ENCODE results near the gene AVP. TPM values are rescaled to one million over a fixed set of nuclear protein-coding genes. Genes with fewer than 3 reads are reported as not detected.

The AVP gene
- total and polyA plus RNA-seq, 2 of the 13 experiments (the other 11 are each of a cell fraction or from before 2014, with no cell fraction given) = 0.12 TPM; not detected in 1

DNA sequence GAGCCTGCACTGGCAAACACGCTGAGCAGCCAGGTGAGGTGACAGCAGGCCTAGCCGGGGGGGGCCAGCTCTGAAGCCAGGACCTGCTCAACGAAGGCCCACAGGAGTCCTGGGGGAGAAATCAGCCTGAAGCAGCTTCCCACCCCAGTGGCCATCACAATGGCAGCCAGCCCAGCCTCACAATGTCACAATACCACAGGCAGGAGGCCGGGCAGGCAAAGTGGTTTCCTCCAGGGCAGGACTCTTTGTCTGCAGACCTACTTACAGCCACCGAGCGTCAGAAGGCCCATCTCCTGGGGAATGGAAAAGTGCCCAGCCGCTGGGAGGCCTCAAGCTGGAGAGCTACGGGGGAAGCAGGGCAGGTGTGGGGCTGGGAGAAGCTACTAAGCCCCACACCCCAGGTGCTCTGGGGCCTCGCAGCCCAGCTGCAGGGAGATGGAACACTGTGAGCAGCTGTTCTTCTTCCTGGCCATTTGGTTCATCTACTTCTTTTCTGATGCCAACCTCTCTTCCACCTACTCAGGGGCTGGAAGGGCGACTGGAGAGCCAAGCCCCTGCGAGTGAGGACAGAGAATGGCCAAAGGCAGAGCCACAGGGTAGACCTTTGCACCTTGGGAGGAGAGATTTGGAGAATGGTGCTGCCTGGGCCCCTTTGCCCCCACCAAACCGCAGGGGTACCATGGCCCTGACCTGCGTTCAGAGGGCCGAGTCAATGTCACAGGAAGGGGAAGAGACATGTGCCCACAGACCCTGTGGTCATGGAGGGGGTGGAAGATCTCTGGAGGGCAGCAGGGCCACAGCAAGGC lies 22.3 kb upstream of the AVP start (continued):
- TF ChIP-seq AFF4 (CRISPR knock-in tag; IDR thresholded peaks at IDR 0.05) = no peak
- no peak for TF ChIP-seq ZNF672 (CRISPR knock-in tag; IDR thresholded peaks at IDR 0.05)
- TF ChIP-seq NR2F2 (IDR thresholded peaks at IDR 0.05; ENCODE audit: borderline replicate concordance, low read depth) = peak; percentile 93
- no peak for TF ChIP-seq PLSCR1 (CRISPR knock-in tag; IDR thresholded peaks at IDR 0.05; ENCODE audit: borderline replicate concordance)
- no peak for TF ChIP-seq ZNF282 (IDR thresholded peaks at IDR 0.05; ENCODE audit: partially characterized antibody)
- TF ChIP-seq MYC (CRISPR knock-in tag; IDR thresholded peaks at IDR 0.05; ENCODE audit: borderline replicate concordance) = peak; percentile 93
- no peak for TF ChIP-seq ZNF773 (CRISPR knock-in tag; IDR thresholded peaks at IDR 0.05; ENCODE audit: borderline replicate concordance)
- TF ChIP-seq, protein P1, sequence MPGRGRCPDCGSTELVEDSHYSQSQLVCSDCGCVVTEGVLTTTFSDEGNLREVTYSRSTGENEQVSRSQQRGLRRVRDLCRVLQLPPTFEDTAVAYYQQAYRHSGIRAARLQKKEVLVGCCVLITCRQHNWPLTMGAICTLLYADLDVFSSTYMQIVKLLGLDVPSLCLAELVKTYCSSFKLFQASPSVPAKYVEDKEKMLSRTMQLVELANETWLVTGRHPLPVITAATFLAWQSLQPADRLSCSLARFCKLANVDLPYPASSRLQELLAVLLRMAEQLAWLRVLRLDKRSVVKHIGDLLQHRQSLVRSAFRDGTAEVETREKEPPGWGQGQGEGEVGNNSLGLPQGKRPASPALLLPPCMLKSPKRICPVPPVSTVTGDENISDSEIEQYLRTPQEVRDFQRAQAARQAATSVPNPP (CRISPR knock-in tag; IDR thresholded peaks at IDR 0.05) = no peak; the same call in 1 of the 2 replicates
- 0 out of 2 replicates have a peak, but pooled peaks have one; percentile 16 for TF ChIP-seq ZSCAN9 (CRISPR knock-in tag; IDR thresholded peaks at IDR 0.05; ENCODE audit: borderline replicate concordance)
- TF ChIP-seq MAX (IDR thresholded peaks at IDR 0.05) = peak; percentile 87
- TF ChIP-seq, protein P2, sequence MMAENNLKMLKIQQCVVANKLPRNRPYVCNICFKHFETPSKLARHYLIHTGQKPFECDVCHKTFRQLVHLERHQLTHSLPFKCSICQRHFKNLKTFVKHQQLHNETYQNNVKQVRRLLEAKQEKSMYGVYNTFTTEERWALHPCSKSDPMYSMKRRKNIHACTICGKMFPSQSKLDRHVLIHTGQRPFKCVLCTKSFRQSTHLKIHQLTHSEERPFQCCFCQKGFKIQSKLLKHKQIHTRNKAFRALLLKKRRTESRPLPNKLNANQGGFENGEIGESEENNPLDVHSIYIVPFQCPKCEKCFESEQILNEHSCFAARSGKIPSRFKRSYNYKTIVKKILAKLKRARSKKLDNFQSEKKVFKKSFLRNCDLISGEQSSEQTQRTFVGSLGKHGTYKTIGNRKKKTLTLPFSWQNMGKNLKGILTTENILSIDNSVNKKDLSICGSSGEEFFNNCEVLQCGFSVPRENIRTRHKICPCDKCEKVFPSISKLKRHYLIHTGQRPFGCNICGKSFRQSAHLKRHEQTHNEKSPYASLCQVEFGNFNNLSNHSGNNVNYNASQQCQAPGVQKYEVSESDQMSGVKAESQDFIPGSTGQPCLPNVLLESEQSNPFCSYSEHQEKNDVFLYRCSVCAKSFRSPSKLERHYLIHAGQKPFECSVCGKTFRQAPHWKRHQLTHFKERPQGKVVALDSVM (CRISPR knock-in tag; IDR thresholded peaks at IDR 0.05) = no peak
- TF ChIP-seq ZSCAN21 (CRISPR knock-in tag; IDR thresholded peaks at IDR 0.05; ENCODE audit: borderline replicate concordance) = no peak
- peak; percentile 71; the same call in 1 of the 2 replicates for TF ChIP-seq MXD1 (CRISPR knock-in tag; IDR thresholded peaks at IDR 0.05)
- TF ChIP-seq PITX1 (CRISPR knock-in tag; IDR thresholded peaks at IDR 0.05) = peak; percentile 86
- TF ChIP-seq, protein P3, sequence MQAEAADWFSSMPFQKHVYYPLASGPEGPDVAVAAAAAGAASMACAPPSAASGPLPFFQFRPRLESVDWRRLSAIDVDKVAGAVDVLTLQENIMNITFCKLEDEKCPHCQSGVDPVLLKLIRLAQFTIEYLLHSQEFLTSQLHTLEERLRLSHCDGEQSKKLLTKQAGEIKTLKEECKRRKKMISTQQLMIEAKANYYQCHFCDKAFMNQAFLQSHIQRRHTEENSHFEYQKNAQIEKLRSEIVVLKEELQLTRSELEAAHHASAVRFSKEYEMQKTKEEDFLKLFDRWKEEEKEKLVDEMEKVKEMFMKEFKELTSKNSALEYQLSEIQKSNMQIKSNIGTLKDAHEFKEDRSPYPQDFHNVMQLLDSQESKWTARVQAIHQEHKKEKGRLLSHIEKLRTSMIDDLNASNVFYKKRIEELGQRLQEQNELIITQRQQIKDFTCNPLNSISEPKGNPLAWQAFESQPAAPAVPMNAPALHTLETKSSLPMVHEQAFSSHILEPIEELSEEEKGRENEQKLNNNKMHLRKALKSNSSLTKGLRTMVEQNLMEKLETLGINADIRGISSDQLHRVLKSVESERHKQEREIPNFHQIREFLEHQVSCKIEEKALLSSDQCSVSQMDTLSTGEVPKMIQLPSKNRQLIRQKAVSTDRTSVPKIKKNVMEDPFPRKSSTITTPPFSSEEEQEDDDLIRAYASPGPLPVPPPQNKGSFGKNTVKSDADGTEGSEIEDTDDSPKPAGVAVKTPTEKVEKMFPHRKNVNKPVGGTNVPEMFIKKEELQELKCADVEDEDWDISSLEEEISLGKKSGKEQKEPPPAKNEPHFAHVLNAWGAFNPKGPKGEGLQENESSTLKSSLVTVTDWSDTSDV (CRISPR knock-in tag; IDR thresholded peaks at IDR 0.05) = no peak
- peak; percentile 83 for TF ChIP-seq POGZ (CRISPR knock-in tag; IDR thresholded peaks at IDR 0.05)

All from HepG2 (cell line).